GM19455 (cell line): Measurements from ENCODE around the gene HSPA9.
A peak's percentile ranks its signal among the peaks of the same experiment; 100 is the strongest.

Experiments used
- ATAC-seq: cut with Tn5 transposase; IDR thresholded peaks from one replicate; pipeline ENCODE4 v1.9.1; 2021; ENCODE audit not compliant: unreplicated experiment

Gene HSPA9

DNA sequence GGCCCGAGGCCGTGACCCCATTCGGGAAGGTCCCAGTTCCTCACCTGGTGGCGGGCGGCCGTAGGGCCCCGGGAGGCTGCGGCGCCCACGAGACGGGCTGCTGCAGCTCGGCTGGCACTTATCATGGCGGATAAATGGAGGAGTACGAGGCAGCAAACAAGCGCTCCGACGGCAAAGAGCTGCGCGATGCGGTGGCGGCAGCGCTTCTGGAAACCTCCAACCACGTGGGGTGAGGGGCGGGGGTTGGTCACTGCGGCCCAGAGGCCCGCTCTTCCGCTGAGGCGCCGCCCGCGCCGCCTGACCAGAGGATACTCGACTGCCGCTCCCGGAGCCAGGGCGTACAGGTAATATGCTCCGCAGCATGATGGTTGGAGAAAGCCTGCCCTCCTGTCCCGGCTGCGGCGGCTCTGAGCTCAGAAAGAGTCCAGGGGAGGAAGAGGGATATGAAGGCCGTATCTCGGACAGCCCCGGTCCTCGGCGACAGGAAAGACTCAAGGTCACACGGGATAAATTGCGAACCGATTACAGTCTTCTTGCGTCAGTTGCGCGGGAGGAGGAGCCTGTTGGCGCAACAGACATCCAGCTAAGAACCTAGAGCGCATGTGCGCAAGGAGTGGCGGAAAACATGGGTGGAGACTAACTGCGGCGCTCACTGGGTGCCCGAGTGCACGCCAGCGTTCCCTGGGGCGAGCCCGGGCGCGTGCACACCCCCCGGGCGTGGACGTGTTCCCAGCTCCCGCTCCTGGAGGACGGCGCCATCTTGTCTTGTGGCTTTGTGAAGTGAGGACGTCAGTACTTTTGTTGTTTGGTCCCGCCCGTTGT, at the start of gene HSPA9:
Gene HSPA9, minus strand, starts transcription at position 208 of the 822 bp plus-strand sequence. Its CDS starts 83 bp downstream, at position 125.
- peak; percentile 90 for ATAC-seq

DNA sequence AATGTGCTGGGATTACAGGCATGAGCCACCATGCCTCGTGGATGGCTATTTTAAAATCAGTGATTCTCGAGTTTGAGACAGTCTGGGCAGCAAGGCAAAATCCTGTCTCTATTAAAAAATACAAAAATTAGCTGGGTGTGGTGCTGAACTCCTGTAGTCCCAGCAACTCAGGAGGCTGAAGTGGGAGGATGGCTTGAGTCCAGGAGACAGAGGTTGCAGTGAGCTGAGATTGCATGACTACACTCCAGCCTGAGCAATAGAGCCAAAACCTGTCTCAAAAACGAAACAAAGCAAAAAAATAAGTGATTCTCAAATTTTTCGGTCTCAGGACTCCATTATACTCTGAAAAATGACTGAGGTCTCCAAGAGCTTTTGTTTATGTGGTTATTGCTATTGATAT, 47.9 kb upstream of the HSPA9 start:
- no peak for ATAC-seq

DNA sequence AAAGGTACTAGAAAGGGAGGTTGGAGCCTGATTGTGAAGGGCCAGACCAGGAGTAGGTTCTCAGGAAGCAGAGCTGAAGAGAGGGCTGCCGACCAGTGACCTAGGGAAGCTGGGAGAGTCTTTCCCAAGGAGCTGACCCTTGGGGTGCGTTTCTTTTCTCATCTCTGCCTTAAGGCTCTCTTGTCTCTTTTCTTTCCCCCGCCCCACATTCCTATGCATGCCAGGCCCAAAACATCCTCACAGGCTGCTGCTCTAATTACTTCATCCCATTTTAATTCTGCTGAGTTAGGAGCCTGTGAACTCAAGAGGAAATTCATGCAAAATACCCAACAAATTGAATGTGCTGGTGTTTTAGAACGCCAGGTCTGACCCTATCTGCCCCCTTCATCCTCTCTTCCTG, 46.9 kb upstream of the HSPA9 start:
- no peak for ATAC-seq

DNA sequence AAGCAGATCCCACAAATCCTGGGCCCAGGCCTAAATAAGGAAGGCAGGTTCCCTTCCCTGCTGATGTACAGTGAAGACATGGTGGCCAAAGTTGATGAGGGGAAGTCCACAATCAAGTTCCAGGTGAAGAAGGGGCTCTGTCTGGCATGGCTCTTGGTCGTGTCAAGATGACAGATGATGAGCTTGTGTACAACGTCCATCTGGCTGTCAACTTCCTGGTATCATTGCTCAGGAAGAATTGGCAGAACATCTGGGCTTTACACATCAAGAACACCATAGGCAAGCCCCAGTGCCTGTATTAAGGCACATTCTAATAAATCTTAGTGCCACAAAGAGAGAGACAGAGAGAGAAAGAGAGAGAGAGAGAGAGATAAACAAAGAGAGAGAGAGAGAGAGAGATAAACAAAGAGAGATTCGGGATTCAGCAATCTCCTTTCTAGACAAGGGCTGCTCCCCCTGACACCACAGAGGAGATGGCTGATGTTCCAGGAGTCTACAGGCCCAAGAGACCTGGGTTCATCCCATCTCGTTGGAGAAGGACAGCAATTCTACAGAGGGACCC, 45.5 kb upstream of the HSPA9 start:
- ATAC-seq = no peak

DNA sequence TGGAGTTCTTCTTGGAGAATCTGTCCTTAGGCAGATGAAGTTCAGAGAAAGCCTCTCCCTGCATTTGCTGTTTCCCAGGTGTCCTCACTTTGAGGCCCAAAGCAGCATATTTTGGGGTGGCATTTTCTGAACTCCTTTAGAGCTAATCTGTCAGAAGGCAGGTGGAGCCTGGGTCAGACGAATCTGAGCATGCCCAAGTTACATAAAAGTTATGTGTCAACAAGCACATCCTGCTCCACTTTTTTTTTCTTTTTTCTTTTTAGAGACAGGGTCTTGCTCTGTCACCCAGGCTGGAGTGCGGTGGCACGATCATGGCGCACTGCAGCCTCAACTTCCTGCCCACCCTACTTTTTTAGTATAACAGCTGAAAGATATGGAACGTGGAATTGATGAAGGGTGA, 41.3 kb upstream of the HSPA9 start:
- ATAC-seq = no peak

DNA sequence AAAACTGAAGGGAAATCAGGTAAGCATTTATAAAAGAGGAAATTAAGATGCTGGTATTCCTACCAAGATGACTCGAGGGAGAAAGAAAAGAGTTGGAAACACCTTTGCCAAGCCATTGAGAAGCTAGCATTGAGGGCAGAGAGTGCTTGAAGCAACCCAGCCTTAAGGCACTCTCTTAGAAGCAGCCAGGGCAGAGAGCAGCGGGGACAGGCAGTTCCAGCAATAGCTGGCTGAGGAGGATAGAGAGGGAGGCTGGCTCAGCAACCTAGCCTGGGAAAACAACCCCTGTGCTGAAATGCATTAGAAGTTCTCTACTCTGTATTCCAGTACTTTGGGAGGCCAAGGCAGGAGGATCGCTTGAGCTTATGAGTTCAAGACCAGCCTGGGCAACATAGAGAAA, 40.3 kb upstream of the HSPA9 start:
- ATAC-seq = no peak

DNA sequence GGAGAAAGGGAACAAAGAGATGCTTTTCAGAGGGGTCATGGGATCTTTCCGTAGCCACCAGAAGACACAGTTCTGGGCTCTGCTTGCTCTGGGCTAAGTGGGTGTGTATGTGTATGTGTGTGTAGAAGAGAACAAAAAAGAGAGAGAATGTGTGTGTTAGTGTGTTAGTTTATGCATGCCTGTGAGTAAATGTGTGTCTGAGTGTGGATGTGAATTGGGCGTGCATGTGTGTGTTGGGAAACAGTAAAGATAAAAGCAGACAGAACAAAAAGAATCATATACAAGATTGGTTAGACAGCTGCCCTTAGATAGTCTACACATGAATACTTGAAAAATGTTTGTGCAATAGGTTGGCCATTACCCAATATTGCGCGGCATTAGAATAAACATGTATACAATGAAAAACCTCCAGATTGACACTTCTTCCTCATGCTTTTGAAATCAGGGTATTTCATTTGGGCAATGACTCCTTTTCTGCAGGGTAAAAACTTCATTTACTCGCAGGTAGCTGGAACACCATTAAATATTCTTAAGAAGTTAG, 36.5 kb upstream of the HSPA9 start:
- no peak for ATAC-seq

DNA sequence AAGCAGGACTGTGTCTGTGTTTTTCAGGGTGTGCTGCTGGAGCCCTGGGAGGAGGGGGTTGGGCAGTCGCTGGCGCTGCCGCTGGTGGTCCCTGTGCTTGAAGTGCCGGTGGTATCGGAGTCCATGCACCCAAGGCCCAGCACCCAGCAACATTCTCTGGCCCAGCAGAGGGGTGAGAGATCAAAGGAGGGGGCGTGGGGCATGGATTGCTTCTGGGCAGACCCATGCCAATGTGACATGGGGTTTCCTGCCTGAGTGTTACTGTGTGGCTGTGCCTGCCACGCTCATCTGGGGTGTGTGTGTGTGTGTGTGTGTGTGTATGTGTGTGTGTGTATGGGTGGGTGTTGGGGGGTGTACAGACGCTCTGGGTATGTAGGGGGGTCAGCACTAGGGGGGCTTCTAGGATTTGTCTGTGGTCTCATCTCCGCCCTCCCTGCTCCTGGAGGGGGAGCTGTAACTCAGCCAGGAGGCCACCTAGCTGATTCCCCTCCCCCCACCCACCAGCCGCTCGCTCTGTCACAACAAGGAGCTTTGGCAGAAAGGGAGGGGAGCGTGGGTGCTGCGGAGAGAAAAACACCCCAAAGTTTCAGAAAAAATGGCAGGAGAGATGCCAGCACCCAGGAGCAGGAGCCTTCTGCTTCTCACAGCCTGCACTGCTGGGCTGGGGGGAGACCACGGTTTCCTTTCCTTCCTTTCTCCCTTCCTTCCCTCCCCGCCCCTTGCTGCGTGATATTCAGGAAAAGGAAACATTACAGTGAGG, 35.9 kb upstream of the HSPA9 start:
- no peak for ATAC-seq

DNA sequence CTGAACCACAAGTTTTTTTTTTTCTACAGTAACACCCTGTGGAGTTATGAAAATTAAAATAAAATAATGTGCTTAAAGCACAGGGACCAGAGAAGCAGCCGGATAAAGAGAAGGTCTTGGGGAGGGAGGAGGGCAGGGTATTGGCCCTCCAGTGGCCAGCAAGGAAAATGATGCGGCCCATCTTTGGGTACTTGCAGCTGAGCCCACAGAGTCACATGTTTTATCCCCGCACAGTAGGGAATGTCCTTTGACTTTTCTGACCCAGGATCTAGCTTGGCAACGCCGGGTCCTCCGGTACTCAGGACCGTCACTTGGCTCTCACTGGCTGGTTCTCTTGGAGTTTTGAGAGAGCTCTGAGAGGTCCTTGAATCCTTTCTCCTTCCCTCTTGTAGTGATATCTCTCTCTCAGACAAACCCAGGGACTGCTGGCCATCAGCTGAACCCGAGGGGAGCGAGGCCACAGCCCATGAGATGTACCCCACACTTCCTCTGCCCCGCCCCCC, 35.3 kb upstream of the HSPA9 start:
- no peak for ATAC-seq

DNA sequence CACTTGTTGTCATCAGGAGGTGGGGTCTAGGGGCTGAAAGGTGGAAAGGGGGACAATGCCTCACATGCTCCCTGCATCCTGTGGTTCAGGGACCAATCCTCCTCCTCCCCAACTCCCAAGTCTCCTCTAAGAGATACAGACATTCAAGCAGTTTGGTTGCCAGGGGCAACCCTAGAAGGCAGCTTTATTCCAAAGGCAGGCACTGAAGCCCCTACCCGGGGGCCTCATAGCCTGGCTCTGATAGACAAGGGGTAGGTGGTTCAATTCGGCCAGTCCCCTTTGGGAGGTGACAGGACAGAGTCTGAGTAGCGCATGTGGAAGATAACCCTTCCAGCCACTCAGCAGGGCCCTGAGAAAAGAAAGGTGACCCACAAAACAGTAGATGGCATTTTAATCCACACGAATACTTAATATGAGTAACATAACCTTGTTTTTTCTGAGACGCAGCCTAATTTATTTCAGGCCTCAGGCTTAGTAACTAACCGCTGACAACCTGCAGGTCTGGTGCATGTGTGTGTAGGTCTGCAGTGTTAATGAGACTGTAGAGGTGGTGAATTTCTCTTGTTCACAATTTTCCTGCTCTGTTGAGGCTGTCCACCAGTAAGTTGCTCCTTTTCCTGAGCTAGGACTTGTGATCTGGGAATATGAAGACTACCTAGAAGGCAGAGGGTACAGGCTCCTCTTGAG, 31.3 kb upstream of the HSPA9 start:
- ATAC-seq = no peak

DNA sequence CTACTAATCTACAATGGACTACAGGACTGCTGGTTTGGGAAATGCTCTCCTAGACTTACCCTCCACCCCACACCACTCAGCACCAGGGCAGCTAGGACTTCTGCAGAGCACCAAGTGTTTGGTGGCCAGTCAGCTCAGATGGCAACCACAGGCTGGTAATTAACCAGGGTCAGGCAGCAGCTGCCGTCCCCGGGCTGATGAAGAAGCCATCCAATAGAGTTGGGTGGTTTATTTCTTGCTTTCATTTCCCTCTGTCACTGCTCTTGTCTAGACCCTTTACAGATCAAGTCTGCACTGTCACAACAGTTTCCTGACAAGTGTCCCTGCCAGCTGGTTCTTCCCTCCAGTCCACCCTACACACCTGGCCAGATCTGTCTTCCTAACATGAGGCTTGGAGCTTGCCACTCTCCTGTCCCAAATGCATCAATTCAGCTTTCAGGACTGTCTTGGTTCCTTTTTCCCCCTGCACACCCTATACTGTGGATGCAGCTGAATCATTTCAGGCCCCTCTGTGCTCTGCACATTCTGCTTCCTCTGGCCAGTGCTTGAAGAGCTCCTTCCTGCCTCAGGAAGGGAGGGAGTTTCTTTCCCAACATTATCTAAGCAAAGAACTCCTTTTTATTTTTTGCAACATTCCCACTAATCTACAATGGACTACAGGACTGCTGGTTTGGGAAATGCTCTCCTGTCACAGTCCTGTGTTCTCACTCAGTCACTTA, 30.2 kb upstream of the HSPA9 start:
- no peak for ATAC-seq

DNA sequence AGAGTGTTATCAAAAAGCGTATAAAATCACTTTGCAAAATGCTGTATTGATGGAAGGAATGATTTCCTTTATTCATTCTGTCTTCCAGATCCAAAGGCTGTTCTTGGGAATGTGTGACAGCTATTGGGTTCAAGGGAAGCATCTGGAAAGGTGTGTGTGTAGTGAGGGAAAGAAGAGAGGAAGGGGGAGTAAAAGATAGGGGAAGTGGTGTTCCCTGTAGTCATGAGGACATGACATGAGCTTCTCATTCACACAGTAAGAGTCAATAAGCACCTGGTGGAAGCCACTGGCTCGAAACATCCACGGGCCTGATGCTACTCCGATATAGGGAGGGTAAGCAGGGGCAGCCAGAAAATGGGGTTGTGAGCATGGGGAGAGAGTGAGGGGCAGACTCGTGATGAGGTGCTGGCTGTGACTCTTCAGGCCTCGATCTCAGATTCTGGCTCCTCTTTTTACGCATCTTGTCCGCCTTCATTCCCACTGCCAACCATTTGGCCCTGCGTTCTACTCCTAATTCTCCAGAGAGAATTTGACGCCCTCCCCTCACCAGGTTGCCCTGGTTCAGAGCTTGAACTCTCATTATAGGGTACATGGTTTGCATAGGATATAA, 29.1 kb upstream of the HSPA9 start:
- no peak for ATAC-seq

DNA sequence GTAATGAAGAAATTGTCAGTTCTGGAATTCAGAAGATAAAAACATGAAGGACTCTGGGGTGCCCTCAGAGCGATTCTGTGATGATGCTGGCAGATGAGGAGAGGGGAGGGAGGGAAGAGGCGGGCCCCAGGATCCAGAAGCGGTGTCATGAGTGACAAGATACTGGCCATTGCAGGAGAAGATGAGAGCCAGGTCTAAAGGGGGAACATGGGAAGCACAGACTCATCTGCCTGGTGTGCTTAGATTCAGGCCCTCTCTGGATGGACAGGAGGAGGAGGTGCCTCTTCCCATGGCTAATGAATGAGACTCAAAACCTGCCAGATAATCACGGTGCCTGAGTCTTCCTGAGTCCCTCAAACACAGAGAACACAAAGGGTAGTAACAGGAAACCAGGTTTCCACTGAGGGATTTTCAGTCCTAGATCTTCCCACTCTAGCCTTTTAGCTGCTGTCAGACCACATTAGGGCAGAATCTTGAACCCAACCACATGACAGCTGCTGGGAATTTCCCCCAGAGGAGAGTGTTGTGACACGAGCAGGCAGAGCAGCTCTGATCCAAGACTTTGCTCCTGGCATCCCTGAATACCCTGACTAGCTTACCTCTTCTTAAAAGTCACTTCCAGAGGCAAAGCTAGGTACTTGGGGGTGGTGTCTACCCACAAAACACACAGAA, 28.2 kb upstream of the HSPA9 start:
- ATAC-seq = no peak

DNA sequence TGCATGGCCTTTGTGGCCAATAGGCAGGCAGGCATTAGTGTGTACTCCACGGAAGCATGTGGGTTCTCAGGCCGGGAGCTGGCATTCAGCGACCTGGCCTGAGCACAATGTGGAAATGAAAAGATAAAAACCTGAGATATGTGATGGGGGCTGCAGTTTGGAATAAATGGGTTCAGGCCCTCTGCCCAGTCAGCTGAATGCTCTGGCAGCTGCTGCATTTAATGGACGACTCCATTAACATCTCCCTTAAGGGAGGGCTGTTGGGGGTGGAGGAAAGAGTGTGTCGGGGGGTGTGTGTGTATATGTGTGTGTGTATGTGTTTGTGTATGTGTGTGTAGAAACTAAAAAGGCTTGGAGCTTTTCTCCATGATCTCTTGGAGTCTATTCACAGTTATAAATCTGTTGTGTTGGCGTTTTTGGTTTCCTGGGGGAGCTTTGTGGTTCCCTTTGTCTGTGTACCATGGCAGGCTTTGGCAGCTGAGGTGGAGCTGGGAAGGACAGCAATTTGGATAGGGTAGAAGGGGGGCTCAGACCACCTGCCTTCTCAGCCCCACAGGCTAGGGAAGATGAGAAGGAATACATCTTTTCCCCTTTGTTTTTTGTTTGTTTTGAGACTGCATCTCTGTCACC, 27.3 kb upstream of the HSPA9 start:
- no peak for ATAC-seq

DNA sequence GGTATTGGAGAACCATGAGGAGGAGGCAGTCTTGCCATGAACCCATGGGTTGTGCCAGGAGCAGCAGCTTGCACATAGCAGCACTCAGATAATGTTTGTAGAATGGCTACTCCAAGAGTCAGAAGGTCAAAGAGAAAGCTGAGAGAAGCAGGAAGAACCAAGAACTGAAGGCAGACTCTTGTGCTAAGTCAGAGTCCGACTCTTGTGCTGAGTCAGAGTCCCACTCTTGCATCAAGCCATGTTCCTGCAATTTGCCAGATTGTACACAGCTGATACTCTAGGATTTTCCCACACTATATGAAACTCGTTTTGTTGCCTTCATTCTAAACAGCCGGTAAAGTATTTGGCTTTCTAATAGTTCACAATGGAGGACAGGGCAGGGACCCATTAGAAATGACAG, 26.2 kb upstream of the HSPA9 start:
- ATAC-seq = no peak

DNA sequence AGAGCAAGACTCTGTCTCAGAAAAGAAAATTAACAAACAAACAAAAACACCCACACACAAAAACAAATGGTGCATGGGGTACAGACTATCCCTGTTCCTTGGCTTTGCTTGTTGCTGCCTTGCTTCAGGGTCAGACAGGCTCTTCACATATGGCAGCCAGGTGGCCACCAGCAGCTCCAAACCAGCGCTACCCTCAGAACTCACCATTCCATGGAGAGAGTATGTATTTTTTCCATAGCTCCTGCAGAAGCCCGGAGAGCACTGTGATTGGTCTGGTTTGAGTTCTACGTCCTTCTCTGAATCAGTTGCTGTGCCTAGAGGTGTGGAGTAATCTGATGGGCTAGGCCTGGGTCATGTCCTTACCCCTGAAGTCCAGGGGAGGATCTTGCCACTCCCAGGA, 25.2 kb upstream of the HSPA9 start:
- no peak for ATAC-seq

DNA sequence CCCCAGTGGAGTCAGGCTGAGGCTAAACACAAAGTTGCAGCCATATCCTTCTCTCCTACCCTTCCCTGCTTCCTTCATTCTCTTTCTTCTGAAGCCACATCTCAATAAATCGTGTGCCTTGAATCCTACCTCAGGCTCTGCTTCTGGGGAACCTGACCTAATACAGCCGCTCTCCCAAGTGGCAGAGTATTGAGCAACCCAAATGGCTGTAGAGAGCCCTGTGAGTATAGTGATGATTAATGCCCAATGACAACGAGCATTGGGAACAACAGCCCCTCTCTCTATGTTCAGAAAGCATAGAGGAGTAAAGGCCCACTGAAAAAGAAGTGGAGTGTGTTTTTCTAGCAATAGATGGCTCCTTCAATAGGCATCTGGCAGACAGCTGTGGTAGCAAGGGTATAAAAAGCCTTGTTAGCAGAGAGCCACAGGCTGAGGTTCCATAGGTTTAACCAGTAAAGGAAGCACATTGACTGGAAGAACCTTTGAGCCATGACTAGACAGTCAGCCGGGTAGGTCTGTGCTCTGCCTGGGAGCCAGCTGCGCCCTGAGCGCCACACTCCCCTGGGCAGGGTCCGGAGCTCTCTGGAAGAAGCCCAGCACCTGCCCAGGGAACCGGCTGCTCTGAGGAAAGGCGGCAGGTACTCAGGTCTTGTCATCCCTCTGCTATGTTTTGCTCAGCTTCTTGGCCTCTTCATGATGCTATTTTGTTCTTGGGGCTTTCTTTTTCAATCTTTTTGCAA, 22.6 kb upstream of the HSPA9 start:
- no peak for ATAC-seq
